ENCODE results near the gene THRB.
A peak's percentile ranks its signal among the peaks of the same experiment; 100 is the strongest.
"Not testable (repeated sequence)": the region's sequence is repeated elsewhere in the genome, so short reads cannot be mapped to it uniquely, and the experiment has no call there.

THRB gene

GRCh38 chr3:24110051-24110450 lies 384.6 kb downstream of the THRB start:
- TF ChIP-seq CTCF (IDR thresholded peaks at IDR 0.05; ENCODE audit: low read depth, low read length), result no peak
- DNase-seq (ENCODE audit: extremely low read depth, low read depth), result no peak

- TF ChIP-seq CTCF (IDR thresholded peaks at IDR 0.05; ENCODE audit: low read depth, low read length), result no peak
- no peak for DNase-seq (ENCODE audit: extremely low read depth, low read depth)
Observed at GRCh38 chr3:24101676-24102168, 392.9 kb downstream of the THRB start.

- no peak for TF ChIP-seq CTCF (IDR thresholded peaks at IDR 0.05; ENCODE audit: low read depth, low read length)
- no peak for DNase-seq (ENCODE audit: extremely low read depth, low read depth)
Observed at GRCh38 chr3:24100696-24101402, 393.8 kb downstream of the THRB start.

GRCh38 chr3:24096695-24097290 lies 397.9 kb downstream of the THRB start:
- DNase-seq (ENCODE audit: extremely low read depth, low read depth), result no peak
- no peak for TF ChIP-seq CTCF (IDR thresholded peaks at IDR 0.05; ENCODE audit: low read depth, low read length)

- DNase-seq (ENCODE audit: extremely low read depth, low read depth), result no peak
- TF ChIP-seq CTCF (IDR thresholded peaks at IDR 0.05; ENCODE audit: low read depth, low read length), result no peak
Observed at GRCh38 chr3:24096271-24096670, 398.4 kb downstream of the THRB start.

GRCh38 chr3:24094818-24095217 lies 399.8 kb downstream of the THRB start:
- DNase-seq (ENCODE audit: extremely low read depth, low read depth), result not testable (repeated sequence)

GRCh38 chr3:24088782-24089181 lies 405.9 kb downstream of the THRB start:
- DNase-seq (ENCODE audit: extremely low read depth, low read depth), result no peak
- TF ChIP-seq CTCF (IDR thresholded peaks at IDR 0.05; ENCODE audit: low read depth, low read length), result peak; percentile 48
